T-helper 17 cell (primary cell): ENCODE measurements around the gene LONRF2. TPM values are rescaled to one million over a fixed set of nuclear protein-coding genes. Genes with fewer than 3 reads are reported as not detected.

Experiments used
- ATAC-seq: fragments of 150-1000 bp; cut with Tn5 transposase; 2 replicates; pipeline ENCODE4 v1.10.0; 2021; ENCODE audit warnings: mild to moderate bottlenecking, moderate library complexity
- DNase-seq, 3 donors: peaks; one replicate each; pipeline versions ENCODE4 v3.0.0 to v3.0.0-alpha.2; 2020 to 2021
- H3K9me3 ChIP-seq: one replicate; pipeline ENCODE4 v1.7.0; 2013; ENCODE audit warnings: low read length, mild to moderate bottlenecking; ENCODE audit not compliant: control insufficient read depth, poor library complexity, severe bottlenecking
- H3K27ac Mint-ChIP-seq: one replicate; pipeline ENCODE4 v1.8.0; 2022; ENCODE audit warnings: mild to moderate bottlenecking, moderate library complexity, mixed read lengths
- H3K27me3 Mint-ChIP-seq: one replicate; pipeline ENCODE4 v1.8.0; 2022; ENCODE audit warnings: mixed read lengths
- H3K36me3 Mint-ChIP-seq: one replicate; pipeline ENCODE4 v1.8.0; 2022; ENCODE audit warnings: low read depth, mixed read lengths
- H3K4me1 Mint-ChIP-seq: one replicate; pipeline ENCODE4 v1.8.0; 2022; ENCODE audit warnings: mild to moderate bottlenecking, mixed read lengths
- H3K4me3 Mint-ChIP-seq: one replicate; pipeline ENCODE4 v1.8.0; 2022; ENCODE audit warnings: mild to moderate bottlenecking, moderate library complexity, mixed read lengths
- total RNA-seq, 4 donors: library from RNA in 2 of 4; stranded (reverse) in 2 of 4; gene quantifications; one replicate each; pipeline ENCODE4 v1.2.3 and lab custom pipeline; 2022 to 2026

LONRF2 gene
- total RNA-seq, 2 donors from 2014 or later: 0.12 to 0.18 TPM

DNA sequence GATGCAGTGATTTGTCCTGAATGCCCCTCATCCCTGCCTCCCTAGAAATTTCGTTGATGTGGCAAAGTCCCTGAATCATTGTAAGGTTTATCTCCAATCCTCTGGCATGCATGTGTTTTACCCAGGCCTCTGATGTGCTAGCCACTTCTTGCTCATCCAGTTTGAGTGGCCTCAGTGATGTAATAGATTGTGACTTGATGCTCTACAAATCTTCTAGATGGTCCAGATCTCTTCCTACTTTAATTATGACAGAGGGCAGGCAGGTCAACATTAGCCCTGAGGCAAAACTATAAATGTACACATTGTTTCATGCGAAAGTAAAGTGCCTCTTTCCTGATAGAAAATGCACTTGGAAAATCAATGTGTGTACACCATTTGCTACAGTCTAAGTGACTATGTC lies 54.5 kb downstream of the LONRF2 start:
- H3K27ac Mint-ChIP-seq: no peak overlapping the region
- no peaks in the 10 kb centered on the region for H3K36me3 Mint-ChIP-seq
- no peak overlapping the region for H3K4me3 Mint-ChIP-seq

DNA sequence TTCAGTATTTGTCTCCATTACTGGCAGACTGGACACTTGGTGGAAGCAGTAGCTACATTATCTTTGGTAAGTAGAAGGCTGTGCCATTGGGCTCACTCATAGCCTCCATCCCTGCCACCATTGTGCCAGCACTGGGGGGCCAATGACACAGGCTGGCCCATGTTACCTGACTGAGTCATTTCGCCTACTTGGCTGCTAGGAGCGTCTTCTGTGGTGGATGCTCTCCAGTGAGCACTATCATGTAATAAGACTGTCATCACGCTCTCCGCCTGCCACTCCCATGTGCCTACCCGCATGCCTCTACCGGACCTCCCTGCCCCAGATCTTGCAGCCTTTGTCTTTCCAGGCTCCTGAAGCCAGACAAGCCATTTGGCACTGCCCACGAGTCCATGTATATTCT lies 56.2 kb downstream of the LONRF2 start:
- DNase-seq (no peak), ATAC-seq (no peak)
- Mint-ChIP-seq H3K36me3 (no peaks in the 10 kb centered on the region), H3K27ac (no peak overlapping the region), H3K4me3 (no peak overlapping the region), H3K27me3 (no peaks in the 10 kb centered on the region), H3K4me1 (no peaks in the 10 kb centered on the region)
- H3K9me3 ChIP-seq: no peaks in the 10 kb centered on the region

More for the DNA sequence above, 54.5 kb downstream of the LONRF2 start:
- H3K9me3 ChIP-seq: no peaks in the 10 kb centered on the region
- Mint-ChIP-seq H3K27me3 (no peaks in the 10 kb centered on the region), H3K4me1 (no peaks in the 10 kb centered on the region)
- no peak for ATAC-seq
- DNase-seq: no peak

DNA sequence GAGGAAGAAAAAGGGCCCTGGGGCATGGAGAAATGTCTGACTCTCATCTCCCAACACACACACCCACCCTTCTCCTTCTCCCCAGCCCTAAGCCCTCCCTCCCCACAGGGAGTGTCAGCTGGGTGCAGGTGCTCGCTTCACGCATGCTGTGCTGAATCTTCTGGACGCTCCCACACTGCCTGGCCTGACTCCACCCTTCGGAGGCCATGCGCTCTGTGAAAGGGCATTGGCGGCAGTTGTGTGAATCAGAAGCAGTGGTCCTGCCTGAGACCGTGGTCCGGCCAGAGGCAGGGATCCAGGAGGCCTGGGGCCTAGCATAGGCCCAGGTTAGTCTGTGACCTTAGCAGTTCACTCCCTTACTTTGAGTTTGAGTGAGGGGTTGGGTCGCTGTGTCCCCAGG lies 57.1 kb downstream of the LONRF2 start:
- no peaks in the 10 kb centered on the region for H3K4me1 Mint-ChIP-seq
- no peaks in the 10 kb centered on the region for H3K27me3 Mint-ChIP-seq
- no peak overlapping the region for H3K27ac Mint-ChIP-seq
- no peaks in the 10 kb centered on the region for H3K36me3 Mint-ChIP-seq
- ATAC-seq (no peak), DNase-seq (no peak)
- no peak overlapping the region for H3K4me3 Mint-ChIP-seq
- H3K9me3 ChIP-seq: no peaks in the 10 kb centered on the region

DNA sequence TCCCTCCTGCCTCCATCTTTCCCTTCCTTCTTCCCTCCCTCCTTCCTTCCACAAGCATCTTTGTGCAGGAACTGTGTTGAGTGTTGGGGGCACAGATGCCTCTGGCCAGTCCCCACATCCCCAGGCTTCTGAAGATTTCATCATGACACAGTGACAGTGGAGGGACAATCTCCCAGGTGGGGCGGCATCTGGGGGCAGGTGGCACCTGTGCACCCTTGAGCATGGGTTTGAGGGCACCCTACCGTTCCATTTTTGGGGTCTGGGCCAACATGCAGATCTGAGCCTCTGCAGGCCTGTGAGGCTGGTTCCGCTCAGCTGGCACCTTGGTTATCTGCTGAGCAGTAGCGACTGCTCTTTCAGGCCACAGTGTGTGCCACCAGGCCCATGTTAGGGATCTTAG lies 57.6 kb downstream of the LONRF2 start:
- no peaks in the 10 kb centered on the region for H3K36me3 Mint-ChIP-seq
- H3K27me3 Mint-ChIP-seq: no peaks in the 10 kb centered on the region
- ATAC-seq: no peak
- no peak overlapping the region for H3K4me3 Mint-ChIP-seq
- no peak overlapping the region for H3K27ac Mint-ChIP-seq
- no peaks in the 10 kb centered on the region for H3K9me3 ChIP-seq
- no peak for DNase-seq
- H3K4me1 Mint-ChIP-seq: no peaks in the 10 kb centered on the region

DNA sequence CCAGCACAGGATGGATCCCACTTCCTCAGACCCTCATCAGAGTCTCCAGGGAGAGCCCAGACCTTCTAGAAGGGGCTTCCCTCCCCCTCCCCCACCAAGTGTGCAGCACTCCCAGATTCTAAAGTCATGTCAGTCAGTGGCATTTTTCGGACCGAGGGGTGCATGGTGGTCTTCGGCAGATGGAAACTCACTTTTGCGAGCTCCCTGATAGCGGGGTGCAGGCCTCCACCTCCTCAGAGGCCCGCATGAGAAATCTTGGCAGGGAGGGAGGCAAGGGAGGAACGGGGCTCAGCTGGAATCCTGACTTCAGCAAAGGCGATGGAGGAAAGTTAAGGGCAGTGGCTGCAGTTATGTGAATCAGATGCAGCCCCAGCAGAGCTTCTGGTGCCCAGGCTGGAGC lies 58.2 kb downstream of the LONRF2 start:
- Mint-ChIP-seq H3K4me3 (no peak overlapping the region), H3K27me3 (no peaks in the 10 kb centered on the region), H3K4me1 (no peaks in the 10 kb centered on the region), H3K36me3 (no peaks in the 10 kb centered on the region), H3K27ac (no peak overlapping the region)
- ATAC-seq: no peak
- no peaks in the 10 kb centered on the region for H3K9me3 ChIP-seq
- no peak for DNase-seq

DNA sequence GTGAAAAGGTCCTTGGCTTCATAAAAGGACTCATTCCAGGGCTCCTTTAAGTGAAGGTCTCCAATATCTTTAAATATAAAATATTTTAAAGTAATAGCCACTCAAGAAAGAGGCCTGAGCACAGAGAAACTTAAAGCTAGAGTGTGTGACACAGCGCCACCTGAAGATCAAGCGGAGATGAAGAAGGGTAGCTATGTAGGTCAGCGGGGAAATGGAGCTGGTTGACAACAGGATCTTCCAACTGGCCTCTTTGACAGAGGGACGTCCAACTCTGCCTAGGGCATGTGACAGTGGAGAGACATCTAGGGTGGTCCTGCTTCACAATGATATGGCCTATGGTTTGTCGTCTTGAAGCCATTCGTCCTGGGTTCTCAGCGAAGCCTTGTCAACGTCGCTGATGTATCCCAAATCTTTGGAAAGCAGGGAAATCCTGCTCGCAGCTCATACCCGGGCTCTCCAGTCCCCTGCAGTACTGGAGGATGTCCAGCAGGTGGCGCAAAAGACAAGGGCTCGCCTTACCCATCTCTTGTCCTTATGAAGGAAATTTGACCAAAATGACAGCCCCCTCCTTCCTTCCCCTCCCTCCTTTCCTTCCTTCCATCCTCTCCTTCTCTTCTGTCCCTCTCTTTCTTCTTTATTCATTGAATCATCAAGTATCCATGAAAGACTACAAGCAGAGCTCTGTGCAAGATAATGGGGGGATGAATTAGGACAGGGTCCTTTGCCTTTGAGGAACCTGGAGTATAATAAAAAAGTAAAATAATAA lies 59.6 kb downstream of the LONRF2 start:
- Mint-ChIP-seq H3K36me3 (no peaks in the 10 kb centered on the region), H3K4me1 (no peaks in the 10 kb centered on the region), H3K27me3 (peaks cover 8% of the 10 kb centered on the region), H3K4me3 (no peak overlapping the region), H3K27ac (no peak overlapping the region)
- no peaks in the 10 kb centered on the region for H3K9me3 ChIP-seq
- ATAC-seq (peak; percentile 81), DNase-seq (peak; percentile 35 to 53 (median 42))

DNA sequence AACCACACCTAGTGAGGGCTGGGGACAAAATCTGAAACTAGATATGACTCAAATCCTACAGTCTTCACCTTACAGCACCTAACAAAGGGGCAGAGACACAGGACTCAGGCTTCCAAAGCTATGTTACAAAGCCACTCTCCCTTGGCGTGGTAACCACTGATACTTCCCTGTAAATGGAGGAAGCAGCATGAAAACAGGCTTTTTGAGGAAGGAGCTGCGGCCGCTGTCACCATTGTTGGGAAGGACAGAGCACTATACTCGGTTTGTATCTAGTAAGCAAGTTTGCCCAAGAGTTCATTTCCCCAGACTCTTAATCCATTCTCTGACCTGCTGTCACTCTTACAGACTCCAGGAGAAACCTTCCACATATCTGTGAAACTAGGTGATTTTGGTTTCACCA lies 60.3 kb downstream of the LONRF2 start:
- no peaks in the 10 kb centered on the region for H3K36me3 Mint-ChIP-seq
- no peak for ATAC-seq

DNA sequence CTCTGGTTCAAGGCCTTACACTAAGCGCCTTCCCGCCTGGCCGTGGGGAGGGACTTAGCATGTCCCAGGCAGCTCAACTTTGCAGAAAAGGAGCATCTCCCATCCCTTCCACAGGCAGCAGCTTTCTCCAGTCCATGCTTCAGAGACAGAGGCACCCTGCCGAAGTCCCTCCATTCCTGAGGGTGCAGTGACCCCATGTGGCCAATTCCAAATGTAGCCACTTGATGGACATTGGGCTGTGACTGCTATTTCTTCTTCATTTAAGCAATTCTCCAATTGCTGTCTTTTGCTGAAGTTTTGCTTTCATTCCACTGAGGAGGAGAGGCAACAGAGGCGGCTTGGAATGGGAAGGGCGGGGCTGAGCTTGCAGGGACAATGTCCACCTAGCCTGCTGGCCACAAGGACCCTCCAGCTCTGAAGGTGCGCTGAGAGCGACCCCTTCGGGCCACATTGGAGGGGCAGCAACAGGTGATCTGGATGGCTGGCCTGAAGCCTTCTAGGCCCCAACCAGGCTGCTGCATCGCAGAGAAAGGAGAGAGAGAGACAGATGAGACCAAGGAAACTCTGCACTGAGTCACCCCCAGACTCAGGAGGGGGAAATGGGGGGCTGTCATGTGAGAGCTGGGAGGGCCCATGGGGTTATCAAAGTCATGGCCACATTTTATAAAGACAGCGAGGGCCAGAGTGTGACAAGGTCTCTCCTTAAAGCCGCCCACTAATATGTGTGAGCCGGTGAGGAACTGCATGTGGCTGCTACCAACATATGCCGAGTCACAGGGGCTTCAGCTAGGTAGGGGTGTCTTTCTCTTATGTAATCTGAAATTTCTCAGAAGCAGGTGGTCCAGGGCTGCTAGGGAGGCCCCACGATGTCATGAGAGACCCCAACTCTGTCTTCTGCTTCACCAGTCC lies 61.3 kb downstream of the LONRF2 start:
- Mint-ChIP-seq H3K27ac (no peak overlapping the region), H3K36me3 (no peaks in the 10 kb centered on the region), H3K4me3 (no peak overlapping the region), H3K4me1 (no peaks in the 10 kb centered on the region), H3K27me3 (peaks cover 8% of the 10 kb centered on the region)
- no peaks in the 10 kb centered on the region for H3K9me3 ChIP-seq
- no peak for ATAC-seq
- no peak for DNase-seq

More for the DNA sequence above, 60.3 kb downstream of the LONRF2 start:
- no peak overlapping the region for H3K27ac Mint-ChIP-seq
- DNase-seq: no peak
- H3K27me3 Mint-ChIP-seq: peaks cover 8% of the 10 kb centered on the region
- no peak overlapping the region for H3K4me3 Mint-ChIP-seq
- no peaks in the 10 kb centered on the region for H3K4me1 Mint-ChIP-seq
- H3K9me3 ChIP-seq: no peaks in the 10 kb centered on the region

DNA sequence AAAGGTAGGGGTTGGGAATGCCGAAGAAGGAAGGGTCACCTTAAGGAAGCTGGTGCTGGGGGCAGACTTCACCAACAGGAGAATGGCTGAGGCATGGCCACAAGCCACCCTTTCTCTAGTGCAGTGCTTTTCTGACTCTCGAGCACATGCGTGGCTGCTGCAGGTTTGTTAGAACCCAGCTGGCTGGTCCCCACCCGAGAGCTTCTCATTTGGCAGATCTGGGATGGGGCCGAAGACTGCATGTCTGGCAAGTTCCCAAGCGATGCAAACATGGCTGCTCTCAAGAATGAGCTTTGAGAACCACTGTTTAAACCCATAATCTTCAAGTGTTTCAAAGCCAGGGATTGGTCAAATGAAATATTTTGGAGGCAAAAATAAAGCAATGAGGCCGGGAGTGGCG lies 63.2 kb downstream of the LONRF2 start:
- no peak overlapping the region for H3K4me3 Mint-ChIP-seq

DNA sequence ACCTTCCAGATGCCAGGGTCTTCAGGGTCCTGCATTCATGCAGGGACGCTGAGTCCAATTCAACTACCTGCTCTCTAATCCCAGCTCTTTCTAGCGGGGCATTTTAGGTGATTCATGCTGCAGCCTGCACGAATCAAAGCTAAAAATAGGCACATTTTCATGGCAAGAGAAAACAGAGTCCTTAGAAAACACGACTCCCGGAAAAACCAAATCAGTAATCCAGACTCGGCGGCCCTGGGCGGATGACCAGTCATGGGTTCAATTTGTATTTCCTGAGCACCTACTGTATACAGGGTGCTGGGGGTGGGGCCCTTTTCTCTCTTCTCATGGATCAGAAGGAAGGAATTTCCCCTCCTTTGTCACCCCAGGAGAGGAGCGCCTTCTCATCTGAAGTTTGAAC lies 64.4 kb downstream of the LONRF2 start:
- H3K4me3 Mint-ChIP-seq: no peak overlapping the region
- no peaks in the 10 kb centered on the region for H3K9me3 ChIP-seq
- H3K27me3 Mint-ChIP-seq: peaks cover 8% of the 10 kb centered on the region
- H3K4me1 Mint-ChIP-seq: no peaks in the 10 kb centered on the region
- H3K36me3 Mint-ChIP-seq: no peaks in the 10 kb centered on the region
- DNase-seq (no peak), ATAC-seq (no peak)
- no peak overlapping the region for H3K27ac Mint-ChIP-seq

More for the DNA sequence above, 63.2 kb downstream of the LONRF2 start:
- Mint-ChIP-seq H3K4me1 (no peaks in the 10 kb centered on the region), H3K27ac (no peak overlapping the region), H3K27me3 (peaks cover 8% of the 10 kb centered on the region), H3K36me3 (no peaks in the 10 kb centered on the region)
- ATAC-seq (no peak), DNase-seq (no peak)
- H3K9me3 ChIP-seq: no peaks in the 10 kb centered on the region

DNA sequence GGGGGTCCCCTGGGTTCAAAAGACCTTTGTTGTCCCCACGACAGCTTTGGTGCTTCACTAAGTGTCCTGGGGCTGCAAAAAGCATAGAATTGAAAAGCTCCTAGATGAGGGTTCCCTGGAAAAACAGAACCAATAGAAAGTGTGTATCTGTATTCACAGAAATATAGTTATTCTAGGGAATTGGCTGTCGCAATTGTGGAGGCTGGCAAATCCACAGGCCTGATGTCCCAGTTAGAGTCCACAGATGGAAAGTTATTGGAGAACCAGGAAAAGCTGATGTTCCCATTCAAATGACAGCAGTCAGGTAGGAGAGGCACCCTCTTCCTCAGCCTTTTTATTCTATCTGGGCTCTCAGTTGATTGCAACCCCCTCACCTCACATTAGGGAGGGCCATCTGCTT lies 65.5 kb downstream of the LONRF2 start:
- no peak for ATAC-seq
- no peaks in the 10 kb centered on the region for H3K9me3 ChIP-seq

DNA sequence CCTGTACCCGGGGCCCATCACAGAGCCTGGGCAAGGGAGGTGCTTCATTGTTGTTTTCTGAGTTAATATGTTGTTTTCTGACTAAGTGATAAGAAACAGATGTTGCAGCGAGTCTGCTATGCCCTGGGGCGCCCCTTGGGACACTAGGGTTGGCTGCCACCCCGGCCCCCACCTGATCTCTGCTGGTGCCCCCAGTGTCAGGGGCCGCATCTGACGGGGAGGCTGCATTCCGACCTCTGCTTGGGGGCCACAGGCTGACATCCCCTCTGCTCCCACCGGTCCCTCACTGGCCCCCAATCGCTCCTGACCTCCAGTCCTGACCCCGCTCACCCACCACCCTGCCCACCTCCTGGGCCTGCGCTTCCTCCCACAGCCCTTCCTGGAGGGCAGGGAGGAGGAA lies 65.9 kb downstream of the LONRF2 start:
- ATAC-seq (no peak), DNase-seq (no peak)
- no peaks in the 10 kb centered on the region for H3K4me1 Mint-ChIP-seq
- no peak overlapping the region for H3K27ac Mint-ChIP-seq
- H3K36me3 Mint-ChIP-seq: no peaks in the 10 kb centered on the region
- H3K4me3 Mint-ChIP-seq: no peak overlapping the region
- H3K9me3 ChIP-seq: no peaks in the 10 kb centered on the region
- H3K27me3 Mint-ChIP-seq: peaks cover 8% of the 10 kb centered on the region

More for the DNA sequence above, 65.5 kb downstream of the LONRF2 start:
- Mint-ChIP-seq H3K36me3 (no peaks in the 10 kb centered on the region), H3K4me1 (no peaks in the 10 kb centered on the region), H3K27me3 (peaks cover 8% of the 10 kb centered on the region), H3K27ac (no peak overlapping the region), H3K4me3 (no peak overlapping the region)
- DNase-seq: no peak

DNA sequence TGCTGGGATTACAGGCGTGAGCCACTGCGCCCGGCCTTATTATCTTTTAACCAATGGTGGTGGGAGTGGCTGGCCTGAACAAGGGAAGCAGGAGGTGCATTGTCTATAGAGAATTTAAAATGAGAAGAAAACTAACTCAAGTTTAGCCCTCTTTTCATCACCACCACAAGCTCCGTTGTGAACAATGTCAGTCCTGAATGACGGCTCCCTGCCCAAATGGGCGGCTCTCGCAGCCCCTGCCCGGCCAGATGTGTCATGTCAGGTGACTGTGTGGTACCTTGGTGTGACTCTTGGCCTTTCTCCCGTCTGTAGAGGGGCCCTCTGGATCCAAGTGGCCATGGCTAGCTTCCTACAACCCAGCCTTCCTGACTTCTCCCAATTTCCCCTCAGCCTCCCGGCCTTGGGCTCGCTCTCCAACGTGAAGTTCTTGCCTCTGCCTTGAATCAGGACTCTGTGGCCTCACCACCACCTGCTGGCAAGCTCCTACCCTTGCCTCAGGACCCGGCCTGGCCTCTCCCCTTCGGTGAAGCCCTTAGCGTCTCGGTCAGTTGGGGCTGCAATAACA lies 67.6 kb downstream of the LONRF2 start:
- H3K27me3 Mint-ChIP-seq: peaks cover 13% of the 10 kb centered on the region
- H3K9me3 ChIP-seq: no peaks in the 10 kb centered on the region
- no peaks in the 10 kb centered on the region for H3K36me3 Mint-ChIP-seq
- H3K4me1 Mint-ChIP-seq: no peaks in the 10 kb centered on the region
- no peak overlapping the region for H3K27ac Mint-ChIP-seq
- H3K4me3 Mint-ChIP-seq: no peak overlapping the region
- DNase-seq: no peak
- ATAC-seq: no peak
